Coronary artery (tissue), 2 donors: Measurements from ENCODE around the gene KIF19.
A peak's percentile ranks its signal among the peaks of the same experiment; 100 is the strongest.

Experiments
- DNase-seq: peaks from one replicate; pipeline ENCODE4 v3.0.0-alpha.2; 2017; ENCODE audit warnings: low spot score
- H3K27ac ChIP-seq, 2 donors: fragments of 200-600 bp; sonication (generic); one replicate each; pipeline ENCODE4 v1.5.1; 2016 to 2019
- H3K4me3 ChIP-seq: fragments of 200-600 bp; sonication (generic); 2 replicates; pipeline ENCODE4 v1.5.1; 2016; ENCODE audit warnings: mild to moderate bottlenecking, moderate library complexity
- TF ChIP-seq, protein P1 (sequence below): fragments of 200-600 bp; sonication (generic); IDR thresholded peaks from one replicate; pipeline ENCODE4 v1.5.1; 2019; ENCODE audit warnings: antibody characterized with exemption

The KIF19 gene

GRCh38 chr17:74317071-74317470, 9.0 kb upstream of the KIF19 start:
- no peak for DNase-seq
- Histone ChIP-seq H3K4me3 (no peak overlapping the region), H3K27ac (peak overlapping the region in 1 of 2 donors; percentile 9)
- TF ChIP-seq, protein P1, sequence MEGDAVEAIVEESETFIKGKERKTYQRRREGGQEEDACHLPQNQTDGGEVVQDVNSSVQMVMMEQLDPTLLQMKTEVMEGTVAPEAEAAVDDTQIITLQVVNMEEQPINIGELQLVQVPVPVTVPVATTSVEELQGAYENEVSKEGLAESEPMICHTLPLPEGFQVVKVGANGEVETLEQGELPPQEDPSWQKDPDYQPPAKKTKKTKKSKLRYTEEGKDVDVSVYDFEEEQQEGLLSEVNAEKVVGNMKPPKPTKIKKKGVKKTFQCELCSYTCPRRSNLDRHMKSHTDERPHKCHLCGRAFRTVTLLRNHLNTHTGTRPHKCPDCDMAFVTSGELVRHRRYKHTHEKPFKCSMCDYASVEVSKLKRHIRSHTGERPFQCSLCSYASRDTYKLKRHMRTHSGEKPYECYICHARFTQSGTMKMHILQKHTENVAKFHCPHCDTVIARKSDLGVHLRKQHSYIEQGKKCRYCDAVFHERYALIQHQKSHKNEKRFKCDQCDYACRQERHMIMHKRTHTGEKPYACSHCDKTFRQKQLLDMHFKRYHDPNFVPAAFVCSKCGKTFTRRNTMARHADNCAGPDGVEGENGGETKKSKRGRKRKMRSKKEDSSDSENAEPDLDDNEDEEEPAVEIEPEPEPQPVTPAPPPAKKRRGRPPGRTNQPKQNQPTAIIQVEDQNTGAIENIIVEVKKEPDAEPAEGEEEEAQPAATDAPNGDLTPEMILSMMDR = no peak

GRCh38 chr17:74318391-74318790, 7.6 kb upstream of the KIF19 start:
- no peak for DNase-seq

DNA sequence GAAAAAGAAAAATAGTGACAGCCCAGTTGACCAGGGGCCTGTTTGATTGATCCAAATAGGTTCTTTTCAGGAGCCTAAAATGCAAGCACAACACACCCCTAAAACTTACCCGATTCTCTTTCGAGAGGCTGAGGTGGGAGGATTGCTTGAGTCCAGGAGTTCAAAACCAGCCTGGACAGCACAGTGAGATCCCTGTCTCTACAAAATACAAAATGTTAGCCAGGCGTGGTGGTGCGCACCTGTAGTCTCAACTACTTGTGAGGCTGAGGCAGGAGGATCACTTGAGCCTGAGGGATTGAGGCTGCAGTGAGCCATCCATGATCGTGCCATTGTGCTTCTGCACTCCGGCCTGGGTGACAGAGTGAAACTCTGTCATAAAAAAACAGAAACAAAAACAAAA, 1.5 kb upstream of the KIF19 start:
- TF ChIP-seq, protein P1 = no peak
- DNase-seq = no peak
- Histone ChIP-seq H3K27ac (no peak overlapping the region), H3K4me3 (no peak overlapping the region)

More at GRCh38 chr17:74318391-74318790, 7.6 kb upstream of the KIF19 start:
- no peak overlapping the region for H3K27ac ChIP-seq
- H3K4me3 ChIP-seq = no peak overlapping the region
- TF ChIP-seq, protein P1 = no peak

- DNase-seq = no peak
- TF ChIP-seq, protein P1 = no peak
- Histone ChIP-seq H3K27ac (no peak overlapping the region), H3K4me3 (peak overlapping the region; percentile 70)
These were observed 667 bp upstream of the KIF19 start for GRCh38 chr17:74325376-74325742.

- DNase-seq = no peak
- H3K27ac ChIP-seq = no peak overlapping the region
- TF ChIP-seq, protein P1 = no peak
- H3K4me3 ChIP-seq = peak overlapping the region; percentile 70
These were observed 480 bp downstream of the KIF19 start for GRCh38 chr17:74326506-74326905.

- TF ChIP-seq, protein P1 = no peak
- Histone ChIP-seq H3K27ac (no peak overlapping the region), H3K4me3 (no peak overlapping the region)
- no peak for DNase-seq
These were observed 2.5 kb downstream of the KIF19 start for GRCh38 chr17:74328487-74328886.

DNA sequence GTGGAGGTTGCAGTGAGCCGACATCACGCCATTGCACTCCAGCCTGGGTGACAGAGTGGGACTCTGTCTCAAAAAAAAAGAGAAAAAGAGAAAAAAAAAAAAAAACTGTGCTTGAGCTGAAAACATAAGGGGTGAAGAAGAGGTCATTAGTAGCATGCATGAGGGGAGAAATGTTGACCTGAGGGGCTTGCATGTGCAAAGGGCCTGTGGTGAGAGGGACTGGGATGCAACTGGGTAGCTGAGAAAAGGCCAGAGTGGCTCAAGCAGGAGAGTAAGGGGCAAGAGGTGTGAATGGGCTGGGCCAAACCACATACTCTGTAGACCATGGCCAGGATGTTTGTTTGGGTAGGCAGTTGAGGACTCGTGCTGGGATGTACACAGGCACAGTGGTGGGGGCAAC, 3.4 kb downstream of the KIF19 start:
- no peak overlapping the region for H3K4me3 ChIP-seq
- H3K27ac ChIP-seq = no peak overlapping the region
- DNase-seq = no peak
- TF ChIP-seq, protein P1 = no peak
